ENCODE measurements around the gene CEP112. TPM values are rescaled to one million over a fixed set of nuclear protein-coding genes. Genes with fewer than 3 reads are reported as not detected.

CEP112 gene
- total and polyA plus RNA-seq, 2 of the 13 experiments (the other 11 are each of a cell fraction or from before 2014, with no cell fraction given) = 1.2 to 3.4 TPM

GRCh38 chr17:66203274-66204015, 11.5 kb upstream of the CEP112 start (continued):
- no peak for TF ChIP-seq ETV5 (CRISPR knock-in tag; IDR thresholded peaks at IDR 0.05; ENCODE audit: borderline replicate concordance)
- peak; percentile 99 for TF ChIP-seq ZNF563 (CRISPR knock-in tag; IDR thresholded peaks at IDR 0.05)
- TF ChIP-seq AGO2 (optimal IDR thresholded peaks at IDR 0.05; ENCODE audit: low read depth, low read length) = no peak
- TF ChIP-seq TOE1 (CRISPR knock-in tag; IDR thresholded peaks at IDR 0.05) = no peak
- peak; percentile 76; the same call in 1 of the 2 replicates for TF ChIP-seq RFX5 (IDR thresholded peaks at IDR 0.05; ENCODE audit: low read depth, low read length)
- 0 out of 2 replicates have a peak, but pooled peaks have one; percentile 16 for TF ChIP-seq PAXIP1 (CRISPR knock-in tag; conservative IDR thresholded peaks at IDR 0.05)
- 0 out of 2 replicates have a peak, but pooled peaks have one; percentile 26 for TF ChIP-seq TFDP2 (CRISPR knock-in tag; IDR thresholded peaks at IDR 0.05)
- no peak for TF ChIP-seq CENPX (CRISPR knock-in tag; IDR thresholded peaks at IDR 0.05)
- TF ChIP-seq ZNF768 (CRISPR knock-in tag; IDR thresholded peaks at IDR 0.05) = no peak
- TF ChIP-seq SALL1 (CRISPR knock-in tag; IDR thresholded peaks at IDR 0.05) = 0 out of 2 replicates have a peak, but pooled peaks have one; percentile 31
- TF ChIP-seq MEF2D (CRISPR knock-in tag; IDR thresholded peaks at IDR 0.05) = 0 out of 2 replicates have a peak, but pooled peaks have one; percentile 30
- no peak for TF ChIP-seq ZBTB38 (CRISPR knock-in tag; IDR thresholded peaks at IDR 0.05)
- 0 out of 2 replicates have a peak, but pooled peaks have one; percentile 12 for TF ChIP-seq ZNF687 (CRISPR knock-in tag; IDR thresholded peaks at IDR 0.05)
- TF ChIP-seq SIN3A (IDR thresholded peaks at IDR 0.05; ENCODE audit: borderline replicate concordance, low read depth, low read length) = no peak
- TF ChIP-seq ZBTB49 (CRISPR knock-in tag; IDR thresholded peaks at IDR 0.05; ENCODE audit: borderline replicate concordance) = no peak

All from HepG2 (cell line).